Esophagus (tissue), 2 donors: ENCODE measurements around the gene SUSD5. TPM values are rescaled to one million over a fixed set of nuclear protein-coding genes. Genes with fewer than 3 reads are reported as not detected.
"Not testable (repeated sequence)": the region's sequence is repeated elsewhere in the genome, so short reads cannot be mapped to it uniquely, and the experiment has no call there.

Experiments used
- H3K27ac ChIP-seq, 2 donors: one replicate each; pipeline ENCODE4 v1.5.1; 2013; ENCODE audit warnings: low read depth in 2 of 2, mild to moderate bottlenecking in 2 of 2, inconsistent platforms in 1 of 2, low read length in 1 of 2, moderate library complexity in 1 of 2
- H3K27me3 ChIP-seq, 2 donors: one replicate each; pipeline ENCODE4 v1.6.1; 2013; ENCODE audit warnings: low read length in 2 of 2, control low read depth in 1 of 2, mild to moderate bottlenecking in 1 of 2; ENCODE audit not compliant: insufficient read depth in 2 of 2, control insufficient read depth in 1 of 2
- H3K36me3 ChIP-seq, 2 donors: one replicate each; pipeline ENCODE4 v1.6.1; 2013; ENCODE audit warnings: low read length in 1 of 2; ENCODE audit not compliant: control insufficient read depth in 2 of 2, insufficient read depth in 2 of 2
- H3K4me1 ChIP-seq, 2 donors: one replicate each; pipeline ENCODE4 v1.6.1; 2013; ENCODE audit warnings: low read length in 1 of 2; ENCODE audit not compliant: control insufficient read depth in 2 of 2, insufficient read depth in 2 of 2
- H3K4me3 ChIP-seq, 2 donors: one replicate each; pipeline ENCODE4 v1.5.1; 2013; ENCODE audit warnings: low read length in 2 of 2, mild to moderate bottlenecking in 2 of 2, low read depth in 1 of 2, moderate library complexity in 1 of 2
- H3K9me3 ChIP-seq, 2 donors: one replicate each; pipeline ENCODE4 v1.6.1; 2013; ENCODE audit warnings: mild to moderate bottlenecking in 2 of 2, low read depth in 1 of 2, low read length in 1 of 2, moderate library complexity in 1 of 2; ENCODE audit not compliant: control insufficient read depth in 2 of 2, insufficient read depth in 1 of 2
- WGBS, 2 donors: extraction: QIAGEN DNeasy Blood & Tissue Kit; methylation state at CpG; one replicate each; pipeline ENCODE4 v1.1.7; 2013; 5-methylcytosine and 5-hydroxymethylcytosine counted together
- polyA plus RNA-seq, 2 donors: library from polyadenylated mRNA; stranded (reverse); fragments of 200-250 nt; gene quantifications; one replicate each; pipeline ENCODE4 v1.2.3, GENCODE V29; 2013
- donor health status: healthy with polysubstance abuse.
- donor health status: Bipolar disorder and iron deficiency.

Gene SUSD5
- polyA plus RNA-seq, 2 donors, result 0.04 to 0.16 TPM

- Histone ChIP-seq H3K36me3 (peaks cover 4 to 11% of the 10 kb centered on the region in 2 donors), H3K4me3 (no peak overlapping the region), H3K27me3 (no peaks in the 10 kb centered on the region), H3K9me3 (no peaks in the 10 kb centered on the region), H3K27ac (no peak overlapping the region), H3K4me1 (peaks cover 0 to 2% of the 10 kb centered on the region in 2 donors)
- WGBS, 2 donors, result 93 to 95% methylated on average over 16 of the region's 16 CpGs
Measured at GRCh38 chr3:33145221-33145900, 73.2 kb downstream of the SUSD5 start.

- 50 to 57% methylated on average over 1 of the region's 1 CpG for WGBS, 2 donors
- Histone ChIP-seq H3K27ac (no peak overlapping the region), H3K9me3 (no peaks in the 10 kb centered on the region), H3K36me3 (peaks cover 4 to 11% of the 10 kb centered on the region in 2 donors), H3K4me1 (peaks cover 0 to 2% of the 10 kb centered on the region in 2 donors), H3K27me3 (no peaks in the 10 kb centered on the region), H3K4me3 (no peak overlapping the region)
Measured at GRCh38 chr3:33144433-33144832, 74.2 kb downstream of the SUSD5 start.

- Histone ChIP-seq H3K9me3 (no peaks in the 10 kb centered on the region), H3K36me3 (peaks cover 4 to 13% of the 10 kb centered on the region in 2 donors), H3K27ac (no peak overlapping the region), H3K4me1 (no peaks in the 10 kb centered on the region), H3K27me3 (no peaks in the 10 kb centered on the region), H3K4me3 (no peak overlapping the region)
- WGBS, 2 donors, result 60 to 87% methylated on average over 3 of the region's 3 CpGs
Measured at GRCh38 chr3:33141006-33141405, 77.6 kb downstream of the SUSD5 start.

- WGBS, 2 donors, result 65 to 69% methylated on average over 2 of the region's 2 CpGs
- no peak overlapping the region for H3K27ac ChIP-seq
- H3K4me3 ChIP-seq, result no peak overlapping the region
- no peaks in the 10 kb centered on the region for H3K27me3 ChIP-seq
- peaks cover 4 to 13% of the 10 kb centered on the region in 2 donors for H3K36me3 ChIP-seq
- no peaks in the 10 kb centered on the region for H3K4me1 ChIP-seq
- no peaks in the 10 kb centered on the region for H3K9me3 ChIP-seq
Measured at GRCh38 chr3:33139996-33140395, 78.6 kb downstream of the SUSD5 start.

GRCh38 chr3:33139006-33139623, 79.5 kb downstream of the SUSD5 start:
- H3K4me3 ChIP-seq, H3K27me3 ChIP-seq, H3K4me1 ChIP-seq, H3K27ac ChIP-seq, H3K9me3 ChIP-seq: not testable (repeated sequence)
- 90% methylated on average over 8 of the region's 8 CpGs for WGBS, 2 donors
- peaks cover 10 to 13% of the 10 kb centered on the region in 2 donors for H3K36me3 ChIP-seq

GRCh38 chr3:33137691-33138090, 80.9 kb downstream of the SUSD5 start:
- H3K27me3 ChIP-seq, result no peaks in the 10 kb centered on the region
- 71 to 91% methylated on average over 1 of the region's 1 CpG for WGBS, 2 donors
- H3K36me3 ChIP-seq, result peaks cover 12 to 13% of the 10 kb centered on the region in 2 donors

GRCh38 chr3:33134026-33134625, 84.5 kb downstream of the SUSD5 start:
- Histone ChIP-seq H3K36me3 (peaks cover 9 to 11% of the 10 kb centered on the region in 2 donors), H3K9me3 (no peaks in the 10 kb centered on the region), H3K27me3 (no peaks in the 10 kb centered on the region), H3K4me3 (no peak overlapping the region), H3K4me1 (no peaks in the 10 kb centered on the region), H3K27ac (no peak overlapping the region)
- 64 to 79% methylated on average over 4 of the region's 4 CpGs for WGBS, 2 donors

More at GRCh38 chr3:33137691-33138090, 80.9 kb downstream of the SUSD5 start:
- H3K4me1 ChIP-seq, result no peaks in the 10 kb centered on the region
- H3K27ac ChIP-seq, result no peak overlapping the region
- H3K4me3 ChIP-seq, result no peak overlapping the region
- H3K9me3 ChIP-seq, result no peaks in the 10 kb centered on the region

GRCh38 chr3:33132019-33132360, 86.6 kb downstream of the SUSD5 start:
- no peaks in the 10 kb centered on the region for H3K4me1 ChIP-seq
- peaks cover 9 to 11% of the 10 kb centered on the region in 2 donors for H3K36me3 ChIP-seq
- WGBS, 2 donors, result 88 to 89% methylated on average over 1 of the region's 1 CpG
- H3K27me3 ChIP-seq, result no peaks in the 10 kb centered on the region
- no peak overlapping the region for H3K4me3 ChIP-seq
- no peaks in the 10 kb centered on the region for H3K9me3 ChIP-seq
- peak overlapping the region in 1 of 2 donors; percentile 34 for H3K27ac ChIP-seq

- Histone ChIP-seq H3K9me3 (no peaks in the 10 kb centered on the region), H3K4me3 (no peak overlapping the region), H3K4me1 (no peaks in the 10 kb centered on the region), H3K36me3 (peaks cover 6 to 11% of the 10 kb centered on the region in 2 donors), H3K27ac (no peak overlapping the region), H3K27me3 (no peaks in the 10 kb centered on the region)
- 22 to 23% methylated on average over 6 of the region's 6 CpGs for WGBS, 2 donors
Measured at GRCh38 chr3:33131331-33132018, 87.1 kb downstream of the SUSD5 start.
